Gastroesophageal sphincter (tissue), 3 donors: ENCODE measurements around the gene INPP4B.

Experiments
- CTCF ChIP-seq, 4 experiments: fragments of 200-600 bp in 2 of 4; fragments of 450-650 bp in 2 of 4; sonication (generic) in 1 of 4; IDR thresholded peaks; one replicate each; pipeline ENCODE4 v1.5.1; 2017 to 2019; ENCODE audit warnings: antibody characterized with exemption in 4 of 4, mild to moderate bottlenecking in 2 of 4, moderate library complexity in 2 of 4
- POLR2A ChIP-seq, 2 donors: fragments of 450-650 bp; IDR thresholded peaks; one replicate each; pipeline ENCODE4 v1.6.1; 2017; ENCODE audit warnings: antibody characterized with exemption in 2 of 2, mild to moderate bottlenecking in 2 of 2, moderate library complexity in 1 of 2

- TF ChIP-seq POLR2A (IDR thresholded peaks at IDR 0.05) (no peak), CTCF (IDR thresholded peaks at IDR 0.05) (no peak)
These were observed 19.4 kb downstream of the INPP4B start for GRCh38 chr4:142826503-142827241.
